Fibroblast of mammary gland (primary cell): ENCODE results near the gene NCSTN.

Experiments used
- DNase-seq: peaks from one replicate; pipeline ENCODE4 v3.0.0-alpha.2; 2010; ENCODE audit warnings: low read depth
- H3K4me3 ChIP-seq: 2 replicates; pipeline ENCODE4 v1.5.1; 2011; ENCODE audit warnings: low read depth, mild to moderate bottlenecking, low read length, moderate library complexity; ENCODE audit not compliant: control insufficient read depth
- TF ChIP-seq, protein P1 (sequence below): conservative IDR thresholded peaks from 2 replicates; pipeline ENCODE4 v1.5.1; 2011; ENCODE audit warnings: low read depth, low read length, inconsistent platforms; ENCODE audit not compliant: control insufficient read depth, insufficient read depth

The NCSTN gene

DNA sequence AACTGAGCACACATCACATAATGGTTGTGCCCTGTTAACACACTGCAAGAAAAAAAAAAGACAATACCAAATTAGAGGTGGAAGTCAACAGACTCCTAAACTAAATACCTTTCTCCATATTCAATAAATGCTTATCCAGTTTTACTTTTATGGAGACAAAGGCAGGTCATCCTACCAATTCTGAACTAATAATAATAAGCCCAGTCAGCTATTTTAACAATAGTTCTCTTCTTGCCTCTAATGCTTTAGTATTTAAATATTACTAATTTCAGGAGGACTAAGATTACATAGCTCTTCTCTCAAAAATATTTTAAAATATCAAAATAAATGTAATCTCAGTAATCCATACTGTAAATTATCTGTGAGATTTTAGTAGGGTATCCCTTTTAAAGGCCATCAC is 10.7 kb upstream of the NCSTN start:
- TF ChIP-seq, protein P1, sequence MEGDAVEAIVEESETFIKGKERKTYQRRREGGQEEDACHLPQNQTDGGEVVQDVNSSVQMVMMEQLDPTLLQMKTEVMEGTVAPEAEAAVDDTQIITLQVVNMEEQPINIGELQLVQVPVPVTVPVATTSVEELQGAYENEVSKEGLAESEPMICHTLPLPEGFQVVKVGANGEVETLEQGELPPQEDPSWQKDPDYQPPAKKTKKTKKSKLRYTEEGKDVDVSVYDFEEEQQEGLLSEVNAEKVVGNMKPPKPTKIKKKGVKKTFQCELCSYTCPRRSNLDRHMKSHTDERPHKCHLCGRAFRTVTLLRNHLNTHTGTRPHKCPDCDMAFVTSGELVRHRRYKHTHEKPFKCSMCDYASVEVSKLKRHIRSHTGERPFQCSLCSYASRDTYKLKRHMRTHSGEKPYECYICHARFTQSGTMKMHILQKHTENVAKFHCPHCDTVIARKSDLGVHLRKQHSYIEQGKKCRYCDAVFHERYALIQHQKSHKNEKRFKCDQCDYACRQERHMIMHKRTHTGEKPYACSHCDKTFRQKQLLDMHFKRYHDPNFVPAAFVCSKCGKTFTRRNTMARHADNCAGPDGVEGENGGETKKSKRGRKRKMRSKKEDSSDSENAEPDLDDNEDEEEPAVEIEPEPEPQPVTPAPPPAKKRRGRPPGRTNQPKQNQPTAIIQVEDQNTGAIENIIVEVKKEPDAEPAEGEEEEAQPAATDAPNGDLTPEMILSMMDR: no peak
- no peak for DNase-seq
- H3K4me3 ChIP-seq: no peak overlapping the region

DNA sequence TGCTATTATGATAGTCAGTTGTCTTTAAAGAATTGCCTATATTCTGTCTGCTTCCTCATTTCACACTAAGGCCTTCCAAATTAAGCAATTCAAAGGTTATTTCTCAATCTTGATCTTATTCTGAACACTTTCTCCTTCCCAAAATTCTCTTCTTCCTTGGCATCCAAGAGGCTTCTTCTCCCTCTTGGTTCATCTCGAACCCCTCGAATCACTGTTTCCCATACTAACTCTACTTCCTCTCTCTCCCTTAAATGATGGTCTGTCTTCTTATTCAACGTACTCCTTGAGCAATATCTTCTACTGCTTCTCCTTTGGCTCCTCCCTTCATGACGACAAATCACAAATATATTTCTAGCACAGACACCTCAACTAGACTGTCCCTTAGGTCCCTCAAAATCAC is 4.6 kb upstream of the NCSTN start:
- TF ChIP-seq, protein P1: no peak
- DNase-seq: peak; percentile 7

DNA sequence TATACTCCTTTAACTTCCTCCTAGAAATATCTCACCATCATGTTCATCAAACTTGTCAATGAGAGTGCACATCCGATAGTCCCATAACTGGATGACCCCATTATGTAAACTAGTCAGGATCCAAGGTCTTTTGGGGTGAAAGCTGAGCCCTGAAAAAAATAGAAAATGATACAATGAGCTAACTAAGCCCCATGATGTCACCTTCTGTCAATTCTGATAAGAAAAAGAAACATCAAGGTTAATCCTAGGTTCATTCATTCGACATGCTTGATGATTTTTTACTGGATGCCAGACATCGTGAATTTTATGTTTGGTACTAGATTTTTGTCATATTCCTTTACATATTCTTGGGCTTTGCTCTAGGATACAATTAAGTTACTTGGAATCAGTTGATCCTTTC is 3.0 kb upstream of the NCSTN start:
- H3K4me3 ChIP-seq: no peak overlapping the region
- DNase-seq: no peak
- TF ChIP-seq, protein P1: no peak

More for the DNA sequence above, 4.6 kb upstream of the NCSTN start:
- no peak overlapping the region for H3K4me3 ChIP-seq

DNA sequence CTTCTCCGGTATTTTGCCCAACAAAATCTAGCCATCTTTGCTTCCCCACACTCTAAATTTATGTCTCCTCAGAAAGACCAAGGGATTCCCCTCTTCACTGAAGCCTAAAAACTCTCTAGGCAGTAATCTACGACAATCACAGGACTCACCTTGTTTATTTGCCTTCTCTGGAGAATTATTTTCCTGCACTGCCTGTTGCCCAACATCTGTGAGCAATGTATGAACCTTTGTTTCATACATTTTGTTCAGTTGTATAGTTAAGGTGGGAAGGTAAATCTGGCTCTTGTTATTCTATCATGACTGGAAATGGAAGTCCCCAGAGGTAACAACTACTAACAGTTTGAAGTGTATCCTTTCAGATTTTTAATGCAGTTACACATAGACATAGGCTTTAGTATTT is 2.3 kb upstream of the NCSTN start:
- peak; percentile 12 for DNase-seq
- H3K4me3 ChIP-seq: peak overlapping the region; percentile 22
- TF ChIP-seq, protein P1: no peak

DNA sequence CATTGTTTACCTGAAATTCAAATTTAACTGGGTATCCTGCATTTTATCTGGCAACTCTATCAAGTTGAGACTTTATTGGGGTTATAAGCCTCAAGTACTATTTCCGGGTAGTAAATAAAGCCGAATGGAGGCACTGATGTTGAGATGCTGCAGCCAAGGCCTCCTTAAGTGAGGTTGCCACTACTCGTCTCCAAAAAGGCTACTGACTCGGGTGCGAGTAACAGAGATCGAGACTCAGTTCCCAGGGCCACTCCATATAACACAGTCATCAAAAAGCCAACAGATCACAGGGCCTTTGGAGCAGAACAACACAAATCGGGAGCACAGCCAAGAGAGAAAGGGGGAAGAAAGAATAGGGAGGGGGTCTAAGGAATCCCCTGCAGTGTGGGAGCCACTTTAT is 657 bp upstream of the NCSTN start:
- TF ChIP-seq, protein P1: no peak
- H3K4me3 ChIP-seq: peak overlapping the region; percentile 89
- peak; percentile 15 for DNase-seq

DNA sequence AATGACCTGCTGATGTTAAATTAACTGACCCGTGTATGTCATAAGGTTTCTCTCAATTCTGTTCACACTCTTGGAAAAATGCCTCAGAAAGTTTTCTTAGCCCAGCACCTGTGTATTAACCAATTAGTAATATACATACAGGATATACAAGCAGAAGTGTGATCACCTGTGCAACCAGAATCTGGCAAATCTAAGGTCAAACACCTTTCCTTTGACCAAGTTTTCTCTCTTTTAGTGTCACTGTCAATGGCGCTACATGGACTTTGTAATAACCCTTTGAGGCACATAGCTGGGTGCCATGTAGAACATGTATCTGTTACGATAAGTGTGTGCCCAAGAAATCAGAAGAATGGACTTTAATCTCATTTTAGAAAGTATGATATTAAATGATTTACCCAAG is 1.1 kb downstream of the NCSTN start:
- no peak for DNase-seq
- peak overlapping the region; percentile 89 for H3K4me3 ChIP-seq
- TF ChIP-seq, protein P1: no peak

DNA sequence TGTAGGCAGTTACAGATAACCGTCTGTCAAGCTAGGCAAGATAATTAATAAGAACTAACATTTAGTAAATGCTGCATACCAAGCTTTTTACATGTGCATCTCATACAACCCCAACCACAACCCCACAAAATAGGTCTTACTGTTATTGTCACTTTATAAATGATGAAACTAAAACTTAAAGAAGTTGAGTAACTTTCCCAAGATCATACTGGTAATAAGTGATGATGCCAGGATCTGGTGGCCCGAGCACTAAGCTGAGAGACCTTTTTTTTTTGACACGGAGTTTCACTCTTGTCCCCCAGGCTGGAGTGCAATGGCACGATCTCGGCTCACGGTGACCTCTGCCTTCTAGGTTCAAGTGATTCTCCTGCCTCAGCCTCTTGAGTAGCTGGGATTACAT is 1.8 kb downstream of the NCSTN start:
- TF ChIP-seq, protein P1: no peak
- no peak for DNase-seq
- no peak overlapping the region for H3K4me3 ChIP-seq
